Fibroblast of villous mesenchyme (primary cell): Measurements from ENCODE around the gene C17orf78. TPM values are rescaled to one million over a fixed set of nuclear protein-coding genes. Genes with fewer than 3 reads are reported as not detected.

Experiments
- DNase-seq: peaks from one replicate; pipeline ENCODE4 v3.0.0-alpha.2; 2010; ENCODE audit warnings: low read depth
- H3K4me3 ChIP-seq: 2 replicates; pipeline ENCODE4 v1.5.1; 2011; ENCODE audit warnings: low read depth, mild to moderate bottlenecking, low read length
- total RNA-seq: library from RNA; depleted of rRNA; stranded (reverse); fragments of >200 nt; gene quantifications from 2 replicates; pipeline ENCODE4 v1.2.3, GENCODE V29; 2012
- TF ChIP-seq, protein P1 (sequence below): IDR thresholded peaks from 2 replicates; pipeline ENCODE4 v1.5.1; 2012; ENCODE audit warnings: low read depth, mild to moderate bottlenecking, low read length; ENCODE audit not compliant: insufficient read depth

Gene C17orf78
- total RNA-seq, 1 donor = not detected

DNA sequence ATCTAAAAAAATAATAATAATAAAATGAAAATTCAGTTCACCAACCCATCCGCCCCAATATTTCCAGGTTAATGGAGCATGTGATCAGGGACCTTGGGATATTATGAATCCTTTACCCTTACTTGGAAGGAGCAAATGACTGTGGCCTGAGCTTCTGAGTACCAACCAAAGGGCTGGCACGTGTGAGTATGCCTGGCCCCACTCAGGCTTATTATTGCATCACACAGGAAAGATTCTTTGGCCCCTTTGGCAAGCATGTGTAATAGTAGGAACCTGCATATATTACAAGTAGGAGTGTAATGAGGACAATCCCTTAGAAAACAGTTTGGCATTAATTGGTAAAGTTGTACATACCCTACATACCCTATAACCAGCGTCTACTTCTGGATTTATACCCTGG, 7.2 kb upstream of the C17orf78 start:
- H3K4me3 ChIP-seq = no peak overlapping the region
- TF ChIP-seq, protein P1, sequence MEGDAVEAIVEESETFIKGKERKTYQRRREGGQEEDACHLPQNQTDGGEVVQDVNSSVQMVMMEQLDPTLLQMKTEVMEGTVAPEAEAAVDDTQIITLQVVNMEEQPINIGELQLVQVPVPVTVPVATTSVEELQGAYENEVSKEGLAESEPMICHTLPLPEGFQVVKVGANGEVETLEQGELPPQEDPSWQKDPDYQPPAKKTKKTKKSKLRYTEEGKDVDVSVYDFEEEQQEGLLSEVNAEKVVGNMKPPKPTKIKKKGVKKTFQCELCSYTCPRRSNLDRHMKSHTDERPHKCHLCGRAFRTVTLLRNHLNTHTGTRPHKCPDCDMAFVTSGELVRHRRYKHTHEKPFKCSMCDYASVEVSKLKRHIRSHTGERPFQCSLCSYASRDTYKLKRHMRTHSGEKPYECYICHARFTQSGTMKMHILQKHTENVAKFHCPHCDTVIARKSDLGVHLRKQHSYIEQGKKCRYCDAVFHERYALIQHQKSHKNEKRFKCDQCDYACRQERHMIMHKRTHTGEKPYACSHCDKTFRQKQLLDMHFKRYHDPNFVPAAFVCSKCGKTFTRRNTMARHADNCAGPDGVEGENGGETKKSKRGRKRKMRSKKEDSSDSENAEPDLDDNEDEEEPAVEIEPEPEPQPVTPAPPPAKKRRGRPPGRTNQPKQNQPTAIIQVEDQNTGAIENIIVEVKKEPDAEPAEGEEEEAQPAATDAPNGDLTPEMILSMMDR = no peak
- peak; percentile 28 for DNase-seq

- DNase-seq = peak; percentile 90
- TF ChIP-seq, protein P1 = peak; percentile 100
- no peak overlapping the region for H3K4me3 ChIP-seq
These were observed 2.1 kb upstream of the C17orf78 start for GRCh38 chr17:37373530-37374159.

DNA sequence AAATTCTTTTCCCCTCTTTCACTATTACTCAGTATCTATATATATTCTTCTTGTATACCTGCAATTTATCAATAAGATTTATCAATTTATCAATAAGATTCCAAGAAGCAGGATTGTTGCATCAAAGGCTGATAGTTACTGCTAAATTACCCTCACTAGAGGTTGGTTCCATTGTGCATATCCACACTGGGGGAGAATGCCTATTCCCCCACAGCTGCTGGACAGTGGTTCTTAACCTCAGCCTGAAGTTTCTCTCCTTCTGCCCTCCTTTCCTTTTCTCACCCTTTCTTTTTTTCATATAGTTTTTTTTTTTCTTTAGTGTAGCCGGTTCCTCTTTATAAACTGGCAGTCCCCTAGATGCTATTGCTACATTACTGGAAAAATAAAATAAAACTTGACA, 6.3 kb downstream of the C17orf78 start:
- H3K4me3 ChIP-seq = no peak overlapping the region
- TF ChIP-seq, protein P1 = no peak

DNA sequence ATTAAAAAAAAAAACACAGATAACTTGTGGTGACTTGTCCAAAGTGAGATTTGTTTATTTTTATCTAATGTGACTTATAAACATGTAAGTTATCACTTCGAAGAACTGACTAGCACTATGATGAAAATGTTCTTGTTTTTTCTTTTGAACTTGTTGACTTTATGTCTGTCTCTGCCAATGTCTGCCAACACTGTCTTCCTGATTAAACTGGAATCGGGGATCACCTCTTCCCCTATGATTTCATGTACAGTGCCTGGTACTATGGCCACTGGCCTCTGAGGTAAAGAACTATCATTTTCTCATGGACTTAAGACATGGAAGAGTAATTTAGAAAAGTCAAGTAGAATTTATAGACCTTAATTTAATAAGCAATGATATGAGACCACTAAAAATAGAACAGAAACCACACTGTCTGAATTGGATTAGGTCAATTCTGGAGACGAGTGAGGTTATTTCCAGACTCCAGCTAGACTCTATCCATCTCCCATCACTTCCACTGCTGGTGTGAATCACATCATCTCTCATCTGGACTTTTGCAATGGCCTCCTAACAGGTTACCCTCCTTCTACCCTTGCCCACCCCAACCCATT, 8.9 kb downstream of the C17orf78 start:
- peak; percentile 6 for DNase-seq
- TF ChIP-seq, protein P1 = no peak
- no peak overlapping the region for H3K4me3 ChIP-seq

More for the DNA sequence above, 6.3 kb downstream of the C17orf78 start:
- DNase-seq = no peak

DNA sequence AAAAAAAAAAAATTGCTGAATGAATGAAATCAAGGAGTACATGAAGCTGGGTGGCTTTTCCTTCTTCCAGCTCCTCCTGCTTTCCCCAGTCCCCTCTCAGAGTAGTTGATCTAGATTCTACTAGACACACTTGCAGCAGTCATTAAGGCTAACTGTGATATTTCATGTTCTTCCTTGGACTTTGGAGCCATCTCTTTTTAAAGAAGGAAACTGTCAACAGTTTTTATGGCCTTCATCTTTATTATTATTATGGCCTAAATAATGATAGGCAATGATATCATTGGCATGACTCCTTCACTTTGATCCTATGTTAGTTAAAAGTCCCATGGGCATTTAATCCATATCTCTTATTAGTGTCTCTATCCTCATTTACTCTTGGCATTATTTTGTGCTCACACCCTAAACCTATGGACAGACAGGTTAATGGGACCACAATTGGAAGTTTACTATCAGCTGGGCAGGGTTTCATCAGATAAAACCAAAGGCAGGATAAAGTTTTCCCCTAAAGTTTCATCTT, 9.7 kb downstream of the C17orf78 start:
- TF ChIP-seq, protein P1 = no peak
- no peak overlapping the region for H3K4me3 ChIP-seq
- no peak for DNase-seq

GRCh38 chr17:37386462-37386861, 10.7 kb downstream of the C17orf78 start:
- no peak for DNase-seq
- H3K4me3 ChIP-seq = no peak overlapping the region
- TF ChIP-seq, protein P1 = no peak

DNA sequence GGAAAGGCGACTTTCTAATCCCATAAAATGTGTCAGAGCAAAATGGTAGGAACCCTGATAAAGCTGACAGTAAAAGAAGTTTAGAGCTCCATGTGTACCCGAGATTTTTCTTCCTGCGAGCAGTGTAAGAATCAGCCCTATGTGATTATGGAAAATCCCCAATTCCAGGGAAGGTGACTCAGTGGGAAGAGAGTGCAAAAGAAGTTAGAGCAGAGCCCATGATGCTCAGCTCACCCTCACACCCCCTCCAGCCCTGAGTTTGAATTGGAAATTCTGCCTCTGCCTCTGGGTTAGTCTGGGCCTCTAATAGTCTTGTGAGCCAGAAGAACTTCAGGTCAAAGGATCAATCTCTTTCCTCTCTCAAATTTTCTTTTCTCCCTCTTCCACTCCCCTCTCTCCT, 12.5 kb downstream of the C17orf78 start:
- no peak overlapping the region for H3K4me3 ChIP-seq
- TF ChIP-seq, protein P1 = no peak
- peak; percentile 28 for DNase-seq
